DND-41 (cell line): Measurements from ENCODE around the gene C11orf71.

ENCODE experiments used
- EZH2 ChIP-seq: IDR thresholded peaks from 3 replicates; pipeline ENCODE4 v1.6.1; 2012; ENCODE audit warnings: borderline replicate concordance, low read depth, mild to moderate bottlenecking, moderate library complexity, low read length, inconsistent platforms; ENCODE audit not compliant: severe bottlenecking
- TF ChIP-seq, protein P1 (sequence below): IDR thresholded peaks from 2 replicates; pipeline ENCODE4 v1.5.1; 2012; ENCODE audit warnings: borderline replicate concordance, low read length, moderate library complexity, mild to moderate bottlenecking; ENCODE audit not compliant: poor library complexity, severe bottlenecking; ENCODE audit errors: extremely low read depth

DNA sequence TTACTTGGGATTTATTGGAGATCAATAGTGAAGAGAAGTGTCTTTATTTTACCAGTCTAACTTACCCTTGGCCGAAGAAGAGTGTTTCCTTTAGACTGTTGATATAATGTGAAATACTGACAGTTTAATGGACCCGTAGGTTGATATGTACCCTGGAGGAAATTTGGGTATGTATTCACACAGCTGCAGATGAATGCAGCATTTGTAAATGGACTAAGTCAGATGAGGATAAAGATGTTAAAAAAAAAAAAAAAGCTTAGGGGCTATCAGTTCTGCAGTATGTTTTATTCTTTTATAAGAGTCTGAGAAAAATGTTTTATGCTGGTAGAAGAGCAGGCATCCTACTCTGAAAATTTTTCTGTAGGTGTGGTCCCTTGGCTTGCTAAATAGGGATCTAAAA, 41.6 kb upstream of the C11orf71 start:
- TF ChIP-seq, protein P1, sequence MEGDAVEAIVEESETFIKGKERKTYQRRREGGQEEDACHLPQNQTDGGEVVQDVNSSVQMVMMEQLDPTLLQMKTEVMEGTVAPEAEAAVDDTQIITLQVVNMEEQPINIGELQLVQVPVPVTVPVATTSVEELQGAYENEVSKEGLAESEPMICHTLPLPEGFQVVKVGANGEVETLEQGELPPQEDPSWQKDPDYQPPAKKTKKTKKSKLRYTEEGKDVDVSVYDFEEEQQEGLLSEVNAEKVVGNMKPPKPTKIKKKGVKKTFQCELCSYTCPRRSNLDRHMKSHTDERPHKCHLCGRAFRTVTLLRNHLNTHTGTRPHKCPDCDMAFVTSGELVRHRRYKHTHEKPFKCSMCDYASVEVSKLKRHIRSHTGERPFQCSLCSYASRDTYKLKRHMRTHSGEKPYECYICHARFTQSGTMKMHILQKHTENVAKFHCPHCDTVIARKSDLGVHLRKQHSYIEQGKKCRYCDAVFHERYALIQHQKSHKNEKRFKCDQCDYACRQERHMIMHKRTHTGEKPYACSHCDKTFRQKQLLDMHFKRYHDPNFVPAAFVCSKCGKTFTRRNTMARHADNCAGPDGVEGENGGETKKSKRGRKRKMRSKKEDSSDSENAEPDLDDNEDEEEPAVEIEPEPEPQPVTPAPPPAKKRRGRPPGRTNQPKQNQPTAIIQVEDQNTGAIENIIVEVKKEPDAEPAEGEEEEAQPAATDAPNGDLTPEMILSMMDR = no peak
- TF ChIP-seq EZH2 = no peak
